GM12878 (cell line): Measurements from ENCODE around the gene ZXDC. TPM values are rescaled to one million over a fixed set of nuclear protein-coding genes. Genes with fewer than 3 reads are reported as not detected.

Experiments
- ATAC-seq: fragments of 200-7000 bp; cut with Tn5 transposase; 3 replicates; pipeline ENCODE4 v1.9.1; 2020; ENCODE audit warnings: mild to moderate bottlenecking, moderate library complexity
- BruUV-seq: library from RNA; stranded (reverse); fragments of 400-500 nt; replicated peaks from 2 replicates; lab custom pipeline; 2021; lab: Mats Ljungman, UMichigan
- CTCF ChIA-PET: fragments of 300-600 bp; sonication (Branson Sonifier 250); formaldehyde crosslinking; extraction: SDS; loops from one replicate; lab custom pipeline; 2021; ENCODE audit warnings: inconsistent platforms; lab: Yijun Ruan, JAX
- POLR2A ChIA-PET: fragments of 350-600 bp; formaldehyde crosslinking; extraction: SDS; loops from one replicate; lab custom pipeline; 2021; ENCODE audit warnings: inconsistent platforms; lab: Charles Lee
- RAD21 ChIA-PET: fragments of 300-600 bp; sonication (Branson Sonifier 250); formaldehyde crosslinking; loops from one replicate; lab custom pipeline; 2023; ENCODE audit warnings: antibody characterized with exemption; ENCODE audit not compliant: unreplicated experiment; lab: Charles Lee
- SMC1A ChIA-PET: fragments of 300-600 bp; sonication (Branson Sonifier 250); formaldehyde crosslinking; loops from one replicate; lab custom pipeline; 2023; ENCODE audit not compliant: unreplicated experiment, uncharacterized antibody; lab: Charles Lee
- DNase-seq: peaks from one replicate; pipeline ENCODE4 v3.0.0-alpha.2; 2011; ENCODE audit warnings: low read depth, low spot score
- FAIRE-seq: peaks from 3 replicates; lab custom pipeline; 2011; peaks lifted over from hg19 to GRCh38; lab: Jason Lieb, UNC
- H2AFZ ChIP-seq: 2 replicates; pipeline ENCODE4 v1.6.0; 2011; ENCODE audit warnings: low read depth, low read length, control low read depth; ENCODE audit not compliant: control insufficient read depth
- H3K27ac ChIP-seq: 2 replicates; pipeline ENCODE4 v1.5.1; 2011; ENCODE audit warnings: control low read depth; ENCODE audit not compliant: control insufficient read depth, insufficient read depth
- H3K27me3 ChIP-seq, 2 experiments: replicated peaks in 1 of 2; 2 replicates each; pipeline versions ENCODE4 v1.6.0 to v1.6.1; 2011; ENCODE audit warnings: low read length in 1 of 2; ENCODE audit not compliant: control insufficient read depth in 2 of 2, insufficient read depth in 2 of 2
- H3K36me3 ChIP-seq, 2 experiments: 2 replicates each; pipeline ENCODE4 v1.5.1; 2011; ENCODE audit warnings: low read length in 1 of 2; ENCODE audit not compliant: control insufficient read depth in 2 of 2, insufficient read depth in 2 of 2
- H3K4me1 ChIP-seq: 2 replicates; pipeline ENCODE4 v1.6.1; 2011; ENCODE audit warnings: mild to moderate bottlenecking, low read length, moderate library complexity, mixed read lengths; ENCODE audit not compliant: control insufficient read depth, insufficient read depth
- H3K4me2 ChIP-seq: 2 replicates; pipeline ENCODE4 v1.6.0; 2011; ENCODE audit warnings: control low read depth; ENCODE audit not compliant: control insufficient read depth, insufficient read depth
- H3K4me3 ChIP-seq: fragments of 200-600 bp; sonication (generic); 2 replicates; pipeline ENCODE4 v1.5.1; 2016
- H3K79me2 ChIP-seq: 2 replicates; pipeline ENCODE4 v1.6.0; 2011; ENCODE audit warnings: low read length; ENCODE audit not compliant: control insufficient read depth, insufficient read depth
- H3K9ac ChIP-seq: 2 replicates; pipeline ENCODE4 v1.8.0; 2011; ENCODE audit warnings: low read length, control low read depth, mixed read lengths; ENCODE audit not compliant: control insufficient read depth, insufficient read depth
- H3K9me3 ChIP-seq: replicated peaks from 3 replicates; pipeline ENCODE4 v1.5.1; 2011; ENCODE audit warnings: mild to moderate bottlenecking, low read length; ENCODE audit not compliant: control insufficient read depth, insufficient read depth
- H4K20me1 ChIP-seq: 2 replicates; pipeline ENCODE4 v1.6.0; 2011; ENCODE audit not compliant: control insufficient read depth, insufficient read depth
- EED ChIP-seq: sonication (generic); IDR thresholded peaks from 2 replicates; pipeline ENCODE4 v1.6.1; 2016; ENCODE audit warnings: antibody characterized with exemption, low read depth
- FOXK2 ChIP-seq: fragments of 450-650 bp; IDR thresholded peaks from 2 replicates; pipeline ENCODE4 v1.6.1; 2017; ENCODE audit warnings: mild to moderate bottlenecking, moderate library complexity
- PRDM15 ChIP-seq: fragments of 450-650 bp; formaldehyde crosslinking; IDR thresholded peaks from 2 replicates; pipeline ENCODE4 v1.4.0; 2020; ENCODE audit warnings: mild to moderate bottlenecking, moderate library complexity
- RB1 ChIP-seq: fragments of 450-650 bp; formaldehyde crosslinking; IDR thresholded peaks from 2 replicates; pipeline ENCODE4 v1.6.1; 2017; ENCODE audit warnings: mild to moderate bottlenecking, borderline replicate concordance
- SKIL ChIP-seq: fragments of 450-650 bp; IDR thresholded peaks from 2 replicates; pipeline ENCODE4 v1.6.1; 2017; ENCODE audit warnings: mild to moderate bottlenecking, low read depth, inconsistent platforms; ENCODE audit not compliant: poor library complexity, severe bottlenecking
- SPI1 ChIP-seq: IDR thresholded peaks from 2 replicates; pipeline ENCODE4 v1.6.1; 2011; ENCODE audit warnings: low read depth, mild to moderate bottlenecking, low read length, moderate library complexity, borderline replicate concordance; ENCODE audit not compliant: insufficient read depth
- whole genome bisulfite sequencing: methylation state at CpG from one replicate; pipeline ENCODE4 v1.1.6; 2016; ENCODE audit warnings: low lambda C conversion rate; ENCODE audit not compliant: insufficient replicate concordance, insufficient coverage; ENCODE audit errors: missing lambda C conversion rate; 5-methylcytosine and 5-hydroxymethylcytosine counted together
- in situ Hi-C: fragments of 300-500 bp; cut with MboI; formaldehyde crosslinking; loops from 9 replicates; pipeline ENCODE4 v1.14.3; 2018; ENCODE audit warnings: mixed read lengths
- intact Hi-C: fragments of 100-400 bp; cut with micrococcal nuclease; formaldehyde crosslinking; loops from one replicate; pipeline ENCODE4 v1.14.2; 2022; ENCODE audit not compliant: unreplicated experiment
- polyA plus RNA-seq, 11 experiments: library from polyadenylated mRNA; depleted of rRNA in 4 of 11; unstranded in 6 of 11; stranded (reverse) in 5 of 11; fragments of >200 nt; fragmentation: Nextera tagmentation in 4 of 11; fragmentation: Illumina TruSeq in 1 of 11; extraction: Ambion mirVana in 4 of 11; extraction: Trizol in 1 of 11; gene quantifications; 1 replicate in 1 of 11; 2 replicates in 10 of 11; pipeline versions ENCODE4 v1.2.1 to v1.2.3, GENCODE V29; 2011 to 2016; ENCODE audit warnings: inconsistent platforms in 2 of 11, missing spikeins in 2 of 11, low read depth in 1 of 11
- total RNA-seq, 4 experiments: library from RNA; depleted of rRNA in 3 of 4; stranded (reverse); fragments of >200 nt in 3 of 4; fragmentation: Illumina TruSeq in 1 of 4; extraction: Trizol in 1 of 4; gene quantifications; 2 replicates each; pipeline versions ENCODE4 v1.2.1 to v1.2.3, GENCODE V29; 2013 to 2021

The ZXDC gene
- total and polyA plus RNA-seq, 10 of the 15 experiments (the other 5 are each of a cell fraction or from before 2014, with no cell fraction given), result 0.72 to 15.3 (median 8.5) TPM

GRCh38 chr3:126432361-126433104, 43.2 kb downstream of the ZXDC start:
- in situ Hi-C loops (no loop called here), intact Hi-C loops (no loop called here)
- no peak for TF ChIP-seq SKIL
- TF ChIP-seq SPI1, result no peak
- TF ChIP-seq RB1, result no peak
- no peak for TF ChIP-seq FOXK2
- no peak for TF ChIP-seq PRDM15 (CRISPR knock-in tag)
- TF ChIP-seq EED, result no peak
- H3K27ac ChIP-seq, result no peak overlapping the region
- ChIA-PET RAD21 (no interaction called here), CTCF (no interaction called here), SMC1A (interaction anchor here (1.4 kb wide), 1 partner anchor 41 kb away, joined by 5 read pairs; no protein-coding TSS in a partner anchor), POLR2A (no interaction called here)
- no peak overlapping the region for H3K4me2 ChIP-seq
- no peak overlapping the region for H3K9ac ChIP-seq
- no peaks in the 10 kb centered on the region; a peak in 1 of 4 replicates for H3K36me3 ChIP-seq
- no peak overlapping the region for H3K4me3 ChIP-seq
- H2AFZ ChIP-seq, result no peak overlapping the region
- no peak for FAIRE-seq
- no peak for ATAC-seq
- no peak for DNase-seq
- WGBS, result 73% methylated on average over 4 of the region's 4 CpGs
- no peaks in the 10 kb centered on the region for H3K27me3 ChIP-seq
- H3K9me3 ChIP-seq, result peaks cover 2% of the 10 kb centered on the region; the same call in 1 of the 3 replicates
- H3K4me1 ChIP-seq, result peaks cover 8% of the 10 kb centered on the region
- H4K20me1 ChIP-seq, result no peaks in the 10 kb centered on the region
- BruUV-seq, result no TSS peak
- no peaks in the 10 kb centered on the region for H3K79me2 ChIP-seq
